ENCODE results near the gene CDC42BPA. TPM values are rescaled to one million over a fixed set of nuclear protein-coding genes. Genes with fewer than 3 reads are reported as not detected.
A peak's percentile ranks its signal among the peaks of the same experiment; 100 is the strongest.

The CDC42BPA gene
- total and polyA plus RNA-seq, 2 of the 13 experiments (the other 11 are each of a cell fraction or from before 2014, with no cell fraction given) = 6.5 to 16.0 TPM

GRCh38 chr1:226987623-226988333 lies 330.5 kb downstream of the CDC42BPA start:
- no TSS peak for BruUV-seq (replicated peaks)
- FAIRE-seq = no peak
- Histone ChIP-seq H3K9me3 (ENCODE audit: low read length) (no peaks in the 10 kb centered on the region), H2AFZ (ENCODE audit: low read length) (no peak overlapping the region), H3K4me1 (ENCODE audit: insufficient read depth, low read length) (peaks cover 37% of the 10 kb centered on the region), H3K27ac (ENCODE audit: extremely low read length, insufficient read depth, low read length) (no peak overlapping the region), H3K36me3 (replicated peaks in 1 of 2; ENCODE audit: control insufficient read depth in 1 of 2, insufficient read depth in 2 of 2, low read length in 2 of 2) (peaks cover 16 to 39% of the 10 kb centered on the region in 2 experiments; a peak in 4 of 5 replicates), H3K9ac (ENCODE audit: insufficient read depth, low read depth, low read length) (no peak overlapping the region), H3K4me3 (replicated peaks in 1 of 3; ENCODE audit: insufficient read depth in 1 of 3, low read depth in 2 of 3, low read length in 3 of 3) (no peak overlapping the region), H3K27me3 (ENCODE audit: control insufficient read depth in 1 of 2, insufficient read depth in 2 of 2, low read length in 2 of 2) (no peaks in the 10 kb centered on the region), H4K20me1 (ENCODE audit: insufficient read depth, low read length) (no peaks in the 10 kb centered on the region), H3K79me2 (ENCODE audit: insufficient read depth, low read length) (no peaks in the 10 kb centered on the region), H3K4me2 (ENCODE audit: low read depth, low read length) (no peak overlapping the region)
- ChIA-PET POLR2A (no interaction called here), CTCF (ENCODE audit: low intra/inter-chr PET ratio, low total read pairs) (no interaction called here)
- no peak for ATAC-seq
- in situ Hi-C loops (cut with HindIII; ENCODE audit: extremely low pct_ligation_motif_present, low pct_unique_long_range_greater_than_20kb) (no loop called here), intact Hi-C loops (cut with micrococcal nuclease; ENCODE audit: unreplicated experiment) (no loop called here)
- DNase-seq (ENCODE audit: low spot score) = no peak
- WGBS (ENCODE audit: low lambda C conversion rate) = 89% methylated on average over 12 of the region's 16 CpGs
- TF ChIP-seq RBM22 (optimal IDR thresholded peaks at IDR 0.05; ENCODE audit: low read length) (peak; percentile 89), POLR2A (IDR thresholded peaks at IDR 0.05; ENCODE audit: insufficient read depth in 1 of 2, low read depth in 2 of 2, low read length in 2 of 2) (peak in 1 of 2 experiments; percentile 24; a peak in 1 of 4 replicates), POLR2G (IDR thresholded peaks at IDR 0.05; ENCODE audit: low read depth, low read length) (0 out of 2 replicates have a peak, but pooled peaks have one; percentile 31), YEATS4 (CRISPR knock-in tag; IDR thresholded peaks at IDR 0.05; ENCODE audit: borderline replicate concordance) (no peak), ZBTB14 (CRISPR knock-in tag; IDR thresholded peaks at IDR 0.05) (no peak), FOXP1 (IDR thresholded peaks at IDR 0.05) (no peak), FOXP1 (CRISPR knock-in tag; IDR thresholded peaks at IDR 0.05) (no peak), ZKSCAN1 (IDR thresholded peaks at IDR 0.05; ENCODE audit: low read length) (no peak), ZNF407 (CRISPR knock-in tag; IDR thresholded peaks at IDR 0.05; ENCODE audit: not compliant biosample characterization) (no peak), AGO2 (optimal IDR thresholded peaks at IDR 0.05; ENCODE audit: low read depth, low read length) (peak; percentile 27)
